Stimulated activated CD8-positive, alpha-beta memory T cell treated with anti-CD3 and anti-CD28 coated beads, Interleukin-15, amount 100 ng/mL, for 24 hours (primary cell): ENCODE data around the gene NUP210L.
A peak's percentile ranks its signal among the peaks of the same experiment; 100 is the strongest.

Source experiments
- DNase-seq: peaks from one replicate; pipeline ENCODE4 v3.0.0-alpha.2; 2020; ENCODE audit warnings: low read depth

The NUP210L gene

DNA sequence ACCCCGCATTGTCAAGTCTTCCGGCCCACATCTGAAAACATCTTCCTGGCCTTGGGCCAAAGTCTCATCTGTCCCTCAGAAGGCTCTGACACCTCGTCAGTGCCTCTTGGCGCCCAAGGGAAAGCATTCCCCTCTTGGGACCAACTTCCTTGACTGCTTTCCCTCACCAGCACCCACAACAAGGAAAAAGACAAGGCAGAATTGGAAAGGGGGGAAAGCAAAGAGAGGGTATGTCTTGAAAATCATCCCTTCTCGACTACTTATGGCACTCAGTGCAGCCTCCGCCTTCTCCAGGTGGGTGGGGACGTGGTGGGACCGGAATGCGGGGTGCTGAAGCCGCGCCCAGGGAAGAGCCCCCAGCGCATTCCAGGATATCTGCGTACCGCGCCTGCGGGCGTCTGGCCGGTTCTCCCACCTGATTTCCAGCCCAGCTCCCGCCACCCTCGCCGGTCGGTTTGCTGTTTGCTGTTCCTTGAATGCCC is 191.0 kb downstream of the NUP210L start:
- DNase-seq = no peak

GRCh38 chr1:153963030-153963849 is 191.6 kb downstream of the NUP210L start, which contains the start of gene SLC39A1:
Gene SLC39A1, minus strand, starts transcription at chr1:153963537. Its CDS starts 822 bp downstream, at chr1:153962715.
- DNase-seq = peak; percentile 81

- no peak for DNase-seq
Observed at GRCh38 chr1:153962088-153963029, 192.5 kb downstream of the NUP210L start.

GRCh38 chr1:153961421-153961820 is 193.5 kb downstream of the NUP210L start:
- DNase-seq = no peak

- DNase-seq = no peak
Observed at GRCh38 chr1:153960206-153960605, 194.7 kb downstream of the NUP210L start.

DNA sequence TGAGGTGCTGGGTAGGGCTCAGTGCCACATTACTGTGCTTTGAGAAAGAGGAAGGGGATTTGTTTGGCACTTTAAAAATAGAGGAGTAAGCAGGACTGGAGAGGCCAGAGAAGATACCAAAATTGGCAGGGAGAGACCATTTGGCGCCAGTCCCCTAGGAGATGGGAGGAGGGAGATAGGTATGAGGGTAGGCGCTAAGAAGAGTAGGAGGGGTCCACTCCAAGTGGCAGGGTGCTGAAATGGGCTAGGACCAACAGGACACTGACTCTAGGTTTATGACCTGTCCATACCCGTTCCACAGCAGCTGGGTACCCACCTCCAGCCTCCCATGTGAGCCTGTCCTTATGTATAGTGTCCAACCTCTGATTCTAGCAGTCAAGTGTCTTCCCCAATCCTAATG is 195.4 kb downstream of the NUP210L start:
- DNase-seq = no peak

DNA sequence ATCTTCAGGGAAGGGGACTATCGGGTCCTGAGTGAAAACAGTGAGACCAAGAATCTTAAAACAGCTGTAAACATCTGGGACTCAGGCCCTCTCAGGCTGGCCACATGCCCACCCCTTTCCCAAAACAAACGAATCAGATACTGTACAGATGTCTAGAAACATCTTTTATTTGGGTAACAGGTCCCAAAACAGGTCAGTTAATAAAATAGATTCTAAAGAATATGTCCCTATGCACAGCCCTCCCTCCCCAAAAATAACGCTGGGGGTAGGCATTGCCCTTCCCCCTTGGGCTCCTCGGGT is 196.0 kb downstream of the NUP210L start:
- no peak for DNase-seq

DNA sequence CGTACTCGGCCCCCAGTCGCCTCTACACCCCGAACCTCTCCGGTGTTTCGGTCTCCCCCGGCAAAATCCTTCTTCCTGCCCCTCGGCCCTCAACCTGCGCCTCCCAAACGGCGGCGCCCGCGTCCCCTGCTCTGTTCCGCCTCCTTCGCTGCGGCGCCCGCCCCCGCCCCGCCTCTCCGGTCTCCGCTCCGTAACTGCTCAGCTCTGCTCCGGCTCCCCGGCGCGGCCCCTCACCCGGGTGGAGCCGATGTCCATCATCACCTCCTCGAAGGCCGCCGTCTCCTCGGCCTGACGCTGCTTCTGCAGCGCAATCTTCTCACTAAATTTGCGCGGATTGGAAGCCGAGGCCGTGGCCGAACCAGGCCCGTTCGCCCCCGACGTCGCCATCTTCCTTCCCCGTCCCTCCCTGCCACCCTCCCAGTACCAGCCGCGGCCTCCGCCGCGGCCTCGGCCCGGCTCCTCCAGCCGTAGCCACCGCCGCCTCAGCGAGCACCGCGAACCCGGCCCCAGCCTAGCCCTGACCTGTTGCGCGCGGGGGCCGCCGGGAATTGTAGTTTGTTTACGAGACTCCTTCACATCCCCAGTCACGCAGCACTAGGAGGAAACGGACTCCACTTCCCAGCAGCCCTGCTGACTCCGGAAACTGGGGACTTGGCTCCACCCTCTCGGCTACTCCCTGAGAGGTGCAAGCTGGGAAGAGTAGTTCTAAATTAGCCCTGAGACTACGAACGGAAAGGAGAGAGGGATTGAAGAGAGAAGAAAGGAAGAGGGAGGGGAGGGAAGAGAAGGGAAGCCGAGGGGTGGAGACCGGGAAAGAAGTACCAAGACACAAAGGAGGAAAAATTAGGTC is 196.5 kb downstream of the NUP210L start, which contains the start of gene CRTC2:
Gene CRTC2, minus strand, starts transcription at position 502 of the 850 bp plus-strand sequence. Its CDS starts 115 bp downstream, at position 387.
- DNase-seq = peak; percentile 81

GRCh38 chr1:153957744-153958110 is 197.1 kb downstream of the NUP210L start:
- DNase-seq = no peak

DNA sequence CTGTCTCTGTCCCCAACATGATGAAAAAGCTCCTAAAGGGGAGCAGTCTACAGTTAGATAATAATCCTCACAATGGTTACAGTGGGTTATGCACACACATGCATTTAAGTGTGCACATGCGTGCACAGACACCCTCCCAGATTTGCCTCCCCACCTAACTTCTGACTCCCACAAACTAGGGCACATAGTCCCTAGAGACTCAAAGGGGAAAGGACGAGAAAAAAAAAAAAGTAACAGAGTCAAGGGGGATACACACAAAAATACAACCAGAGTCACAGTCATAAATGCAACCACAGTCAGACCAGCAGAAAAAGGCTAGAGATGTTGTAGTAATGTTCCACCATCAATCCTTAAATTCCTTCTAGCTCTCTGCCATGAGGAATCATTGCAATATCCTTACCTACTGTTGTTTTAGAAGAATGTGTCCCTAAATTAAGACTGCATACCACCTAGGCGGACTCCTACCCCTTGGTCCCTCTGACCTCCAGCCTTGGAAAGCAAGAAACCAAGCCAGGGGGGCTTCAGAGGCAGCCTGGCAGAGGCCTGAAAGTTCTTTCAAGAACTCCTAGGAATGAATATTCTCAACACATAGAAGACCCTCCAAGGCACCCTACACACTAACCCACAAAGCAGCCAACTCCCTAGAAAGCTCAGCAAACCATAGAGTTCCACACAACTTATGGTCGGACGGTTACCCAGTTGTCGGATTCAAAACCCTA is 197.7 kb downstream of the NUP210L start:
- DNase-seq = no peak

DNA sequence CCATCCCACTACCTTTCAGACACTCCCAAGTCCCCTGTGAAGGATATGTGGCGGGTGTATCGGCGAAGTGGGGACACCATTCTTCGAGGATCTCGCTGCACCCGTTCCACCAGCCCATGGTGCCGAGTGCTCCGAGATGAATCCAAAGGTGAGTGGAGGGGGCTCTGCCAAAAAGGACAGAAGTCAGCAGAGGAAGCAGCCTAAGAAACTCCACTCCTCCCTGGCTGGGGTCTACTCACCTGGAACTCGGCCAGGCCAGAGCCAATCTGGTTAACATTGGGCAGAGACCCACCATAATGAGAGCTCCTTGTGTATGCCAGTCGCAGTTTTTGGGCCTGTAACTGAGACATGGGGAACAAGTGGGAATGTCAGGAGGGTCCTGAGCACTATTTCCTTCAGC is 200.0 kb downstream of the NUP210L start:
- no peak for DNase-seq

- no peak for DNase-seq
Observed at GRCh38 chr1:153953859-153954365, 201.0 kb downstream of the NUP210L start.

GRCh38 chr1:153951801-153952200 is 203.1 kb downstream of the NUP210L start:
- DNase-seq = no peak

DNA sequence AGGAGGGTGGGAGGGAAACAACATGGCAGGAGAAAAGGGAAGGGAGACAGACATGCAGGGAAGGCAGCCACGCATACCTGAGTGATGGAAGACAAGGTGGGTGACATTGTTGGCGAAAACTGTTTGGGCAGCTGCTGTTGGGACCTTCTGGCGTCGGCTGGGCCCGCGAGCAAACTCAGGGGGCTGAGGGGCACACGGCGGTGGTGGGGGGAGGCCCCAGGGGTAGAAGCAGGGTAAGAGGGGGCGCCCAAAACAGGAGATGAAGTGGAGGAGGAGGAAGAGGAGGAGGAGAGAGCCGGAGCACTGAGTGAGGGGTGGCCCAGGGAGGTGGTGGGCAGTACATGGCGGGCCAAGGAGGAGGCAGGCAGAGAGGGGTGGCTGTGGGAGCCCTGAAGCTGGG is 203.7 kb downstream of the NUP210L start:
- no peak for DNase-seq

DNA sequence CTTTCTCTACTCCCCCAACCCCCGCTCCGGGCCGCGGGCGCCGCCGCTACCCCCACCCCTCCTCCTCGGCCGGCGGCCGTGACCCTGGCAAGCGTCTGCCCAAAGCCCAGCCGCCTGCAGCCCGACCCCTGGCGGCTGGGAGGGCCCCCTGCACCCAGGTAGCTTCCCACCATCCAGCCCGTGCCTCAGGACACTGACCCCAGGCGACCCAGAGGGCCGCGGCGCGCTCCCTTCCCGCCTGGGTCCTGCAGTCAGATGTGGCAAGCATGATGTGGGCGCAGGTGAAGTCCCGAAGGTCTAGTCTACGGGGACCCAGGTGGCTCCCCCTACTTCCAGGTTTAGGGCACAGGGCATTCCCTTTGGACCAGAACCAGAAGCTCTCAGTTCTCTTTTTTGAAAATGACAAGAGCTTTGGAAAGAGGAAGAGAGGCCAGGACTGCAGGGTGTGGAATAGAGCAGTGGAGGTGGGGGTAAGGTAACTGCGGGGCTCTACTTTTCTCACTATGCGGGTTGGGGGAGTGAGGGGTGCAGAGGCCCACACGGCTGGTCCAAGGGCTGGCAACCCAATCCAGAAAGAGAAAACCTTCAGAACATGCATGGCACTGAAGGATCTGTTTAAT is 208.1 kb downstream of the NUP210L start, which contains the start of gene DENND4B:
Gene DENND4B, minus strand, starts transcription at position 97 of the 620 bp plus-strand sequence. CDS start 2,344 bp downstream, outside the sequence.
- peak; percentile 66 for DNase-seq

DNA sequence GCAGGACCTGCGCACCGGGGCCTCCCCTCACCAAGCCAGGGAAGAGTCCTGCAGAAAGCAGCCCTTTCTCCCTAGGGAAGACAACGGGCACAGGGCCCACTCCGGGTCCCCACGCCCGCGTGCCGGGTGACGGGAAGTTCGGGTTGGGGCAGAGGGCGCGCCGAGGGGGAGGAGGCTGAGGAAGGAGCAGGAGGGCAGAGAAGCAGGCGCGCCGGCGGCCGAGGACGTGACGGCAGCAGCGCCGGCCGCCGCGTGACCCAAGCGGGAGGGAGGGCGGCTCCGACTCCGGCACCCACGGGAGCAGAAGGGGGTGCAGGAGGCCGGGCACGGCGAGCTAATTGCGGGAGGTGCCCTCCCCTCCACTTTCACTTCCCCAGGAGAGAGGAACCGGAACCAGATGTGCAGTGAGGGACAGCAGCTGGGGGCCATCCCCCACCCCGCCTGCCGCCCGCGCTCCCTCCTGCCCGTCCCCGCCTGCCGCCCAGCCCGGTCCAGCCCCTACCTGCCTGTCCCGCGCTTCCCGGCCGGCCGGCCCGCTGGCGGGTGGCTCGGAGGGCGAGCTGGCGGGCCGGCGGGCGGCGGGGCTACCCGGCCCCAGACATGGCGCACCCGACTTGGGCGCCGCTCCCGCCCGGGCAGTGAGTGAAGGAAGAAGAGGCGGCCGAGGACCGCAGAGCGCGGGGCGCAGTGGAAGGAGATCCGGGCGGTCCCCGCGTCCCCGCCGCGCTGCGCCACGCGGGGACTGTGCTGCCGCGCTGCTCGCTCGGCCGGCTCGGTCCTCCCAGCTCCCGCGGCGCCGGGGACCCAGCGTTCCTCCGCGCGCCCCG is 208.9 kb downstream of the NUP210L start:
- DNase-seq = peak; percentile 44

- peak; percentile 41 for DNase-seq
Observed at GRCh38 chr1:153945131-153945794, 209.6 kb downstream of the NUP210L start.

DNA sequence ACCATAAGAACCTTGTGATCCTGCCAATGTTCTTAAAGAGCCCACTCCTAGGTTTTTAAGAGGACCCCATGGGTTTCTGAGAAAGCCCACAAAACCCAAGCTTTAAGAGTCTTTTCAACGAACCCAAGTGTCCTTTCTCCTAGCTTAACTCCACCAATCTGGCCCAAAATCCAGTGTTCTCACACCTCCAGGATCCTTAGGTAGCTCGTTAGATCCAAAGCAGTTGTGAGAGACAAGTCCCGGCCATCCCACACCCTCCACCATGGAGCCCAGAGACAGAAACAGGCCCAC is 210.1 kb downstream of the NUP210L start:
- DNase-seq = no peak
